Activated B cell treated with CpG ODN at 0.5 μM for 24 hours (primary cell): ENCODE data around the gene KCTD16. TPM values are rescaled to one million over a fixed set of nuclear protein-coding genes. Genes with fewer than 3 reads are reported as not detected.

Experiments used
- ATAC-seq: fragments of 200-7000 bp; cut with Tn5 transposase; one replicate; pipeline ENCODE4 v1.10.0; 2021; ENCODE audit warnings: low read depth, mild to moderate bottlenecking, moderate library complexity
- CTCF ChIA-PET: fragments of 350-600 bp; sonication (Branson Sonifier 250); formaldehyde crosslinking; loops from one replicate; lab custom pipeline; 2021; ENCODE audit warnings: antibody characterized with exemption; lab: Charles Lee
- POLR2A ChIA-PET: fragments of 350-600 bp; sonication (Branson Sonifier 250); formaldehyde crosslinking; loops from one replicate; lab custom pipeline; 2021; ENCODE audit warnings: antibody characterized with exemption; lab: Charles Lee
- DNase-seq: peaks from one replicate; pipeline ENCODE4 v3.0.0; 2022
- H3K27ac Mint-ChIP-seq: one replicate; pipeline ENCODE4 v1.8.0; 2020; ENCODE audit warnings: mixed read lengths
- H3K27me3 Mint-ChIP-seq: one replicate; pipeline ENCODE4 v1.8.0; 2021; ENCODE audit warnings: mixed read lengths
- H3K36me3 Mint-ChIP-seq: one replicate; pipeline ENCODE4 v1.8.0; 2021; ENCODE audit warnings: low read depth, mixed read lengths
- H3K4me1 Mint-ChIP-seq: one replicate; pipeline ENCODE4 v1.8.0; 2021; ENCODE audit warnings: mixed read lengths
- H3K4me3 Mint-ChIP-seq: one replicate; pipeline ENCODE4 v1.8.0; 2020; ENCODE audit warnings: mild to moderate bottlenecking, mixed read lengths
- H3K9me3 Mint-ChIP-seq: one replicate; pipeline ENCODE4 v1.8.0; 2020; ENCODE audit warnings: mixed read lengths
- CTCF ChIP-seq: fragments of 200-600 bp; IDR thresholded peaks from one replicate; pipeline ENCODE4 v1.8.0; 2022; ENCODE audit warnings: antibody characterized with exemption, mild to moderate bottlenecking
- intact Hi-C: fragments of 100-400 bp; cut with micrococcal nuclease; formaldehyde crosslinking; loops from one replicate; pipeline ENCODE4 v1.15.1; 2024
- total RNA-seq: library from RNA; stranded (reverse); gene quantifications from 2 replicates; pipeline ENCODE4 v1.2.3, GENCODE V29; 2022

KCTD16 gene
- total RNA-seq, 1 donor from 2014 or later, result not detected

GRCh38 chr5:144436007-144436406 is 265.3 kb downstream of the KCTD16 start:
- DNase-seq, result no peak
- Mint-ChIP-seq H3K27me3 (no peaks in the 10 kb centered on the region), H3K27ac (no peak overlapping the region), H3K4me1 (no peaks in the 10 kb centered on the region), H3K9me3 (peaks cover 11% of the 10 kb centered on the region), H3K4me3 (no peak overlapping the region), H3K36me3 (no peaks in the 10 kb centered on the region)
- intact Hi-C loops, result no loop called here
- no peak for ATAC-seq
- TF ChIP-seq CTCF, result no peak
- ChIA-PET CTCF (no interaction called here), POLR2A (no interaction called here)

GRCh38 chr5:144438237-144438636 is 267.6 kb downstream of the KCTD16 start:
- CTCF ChIA-PET, result no interaction called here
- ATAC-seq (no peak), DNase-seq (no peak)
- no peak for TF ChIP-seq CTCF
- H3K4me3 Mint-ChIP-seq, result no peak overlapping the region
- no peaks in the 10 kb centered on the region for H3K4me1 Mint-ChIP-seq
- peaks cover 19% of the 10 kb centered on the region for H3K9me3 Mint-ChIP-seq
- no peaks in the 10 kb centered on the region for H3K27me3 Mint-ChIP-seq
- intact Hi-C loops, result no loop called here
- H3K27ac Mint-ChIP-seq, result no peak overlapping the region
- no peaks in the 10 kb centered on the region for H3K36me3 Mint-ChIP-seq
- POLR2A ChIA-PET, result no interaction called here

GRCh38 chr5:144448457-144448856 is 277.8 kb downstream of the KCTD16 start:
- intact Hi-C loops, result no loop called here
- ATAC-seq, result no peak
- no peak overlapping the region for H3K27ac Mint-ChIP-seq
- ChIA-PET POLR2A (no interaction called here), CTCF (no interaction called here)
- no peaks in the 10 kb centered on the region for H3K9me3 Mint-ChIP-seq
- no peaks in the 10 kb centered on the region for H3K36me3 Mint-ChIP-seq
- TF ChIP-seq CTCF, result no peak
- no peaks in the 10 kb centered on the region for H3K4me1 Mint-ChIP-seq
- H3K27me3 Mint-ChIP-seq, result no peaks in the 10 kb centered on the region
- no peak overlapping the region for H3K4me3 Mint-ChIP-seq
- DNase-seq, result no peak

- TF ChIP-seq CTCF, result no peak
- H3K27me3 Mint-ChIP-seq, result no peaks in the 10 kb centered on the region
- H3K27ac Mint-ChIP-seq, result no peak overlapping the region
- no peak for ATAC-seq
- intact Hi-C loops, result no loop called here
- H3K4me1 Mint-ChIP-seq, result no peaks in the 10 kb centered on the region
- DNase-seq, result no peak
- H3K4me3 Mint-ChIP-seq, result no peak overlapping the region
- no peaks in the 10 kb centered on the region for H3K9me3 Mint-ChIP-seq
- POLR2A ChIA-PET, result no interaction called here
- H3K36me3 Mint-ChIP-seq, result no peaks in the 10 kb centered on the region
- CTCF ChIA-PET, result no interaction called here
Observed at GRCh38 chr5:144451187-144451973, 280.7 kb downstream of the KCTD16 start.

GRCh38 chr5:144453753-144454152 is 283.1 kb downstream of the KCTD16 start:
- ChIA-PET CTCF (no interaction called here), POLR2A (no interaction called here)
- Mint-ChIP-seq H3K27ac (no peak overlapping the region), H3K27me3 (no peaks in the 10 kb centered on the region), H3K4me1 (no peaks in the 10 kb centered on the region), H3K4me3 (no peak overlapping the region), H3K36me3 (no peaks in the 10 kb centered on the region), H3K9me3 (no peaks in the 10 kb centered on the region)
- DNase-seq (no peak), ATAC-seq (no peak)
- intact Hi-C loops, result no loop called here
- TF ChIP-seq CTCF, result no peak
